Measurements from ENCODE around the gene ASIP.
"Not testable (repeated sequence)": the region's sequence is repeated elsewhere in the genome, so short reads cannot be mapped to it uniquely, and the experiment has no call there.

ASIP gene, protein sequence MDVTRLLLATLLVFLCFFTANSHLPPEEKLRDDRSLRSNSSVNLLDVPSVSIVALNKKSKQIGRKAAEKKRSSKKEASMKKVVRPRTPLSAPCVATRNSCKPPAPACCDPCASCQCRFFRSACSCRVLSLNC

DNA sequence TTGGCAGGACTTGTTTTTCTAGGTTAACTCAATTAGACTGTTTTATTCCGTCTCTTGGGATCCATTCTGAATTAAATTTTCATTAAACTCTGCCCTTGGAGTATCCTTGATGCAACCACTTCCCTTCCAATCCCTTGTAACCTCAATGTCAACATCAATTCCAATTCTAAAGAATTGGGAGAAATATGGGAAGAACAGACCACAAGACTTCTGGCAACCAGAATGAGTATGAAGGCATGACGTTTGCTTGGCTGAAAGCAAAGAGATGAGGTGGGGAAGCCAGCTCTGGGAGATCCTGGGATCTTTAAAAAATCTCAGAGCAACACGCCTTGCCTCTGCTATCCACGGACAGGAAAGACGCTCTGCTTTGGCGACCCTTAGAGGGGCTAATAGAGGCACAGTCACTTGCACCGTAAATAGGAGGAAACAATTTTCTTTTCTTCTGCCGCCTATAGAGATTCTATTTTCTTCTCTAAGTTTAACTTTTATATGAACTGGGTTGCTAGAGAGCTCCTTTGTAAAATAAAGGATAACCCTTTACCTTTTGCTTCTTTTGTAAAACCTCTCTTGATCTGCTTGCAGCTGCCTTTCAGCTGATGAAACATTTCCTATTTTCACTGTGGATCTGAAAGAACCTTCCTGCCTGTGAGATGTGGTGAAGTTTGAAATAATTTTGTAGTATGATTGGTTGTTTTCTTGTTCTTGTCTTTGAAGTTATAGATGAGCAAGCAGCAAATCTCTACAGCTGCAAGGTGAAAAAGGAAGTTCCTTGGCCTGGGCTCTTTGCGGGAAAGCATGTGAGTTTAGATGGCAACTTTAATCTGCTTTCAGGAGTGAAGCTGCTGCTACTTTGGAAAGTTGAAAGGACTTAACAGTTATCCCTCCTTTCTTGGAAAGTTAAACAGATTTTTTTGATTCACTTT is at the start of gene ASIP:
Gene ASIP (plus strand): TSS at position 731 of the 923 bp plus-strand sequence. CDS start 18,952 bp downstream, outside the sequence.
- no peak within 1 kb of the TSS for H3K4me3 ChIP-seq (ENCODE audit: low read depth, low read length)
- no peaks in the 10 kb centered on the region for H3K4me1 ChIP-seq (ENCODE audit: control insufficient read depth, insufficient read depth, low read length)
- peaks cover 4% of the 10 kb centered on the region; the same call in 1 of the 2 replicates for H3K9me3 ChIP-seq (ENCODE audit: control insufficient read depth, insufficient read depth, low read depth, low read length)
- H3K27me3 ChIP-seq (ENCODE audit: control insufficient read depth, insufficient read depth, low read length) = no peaks in the 10 kb centered on the region
- H3K27ac ChIP-seq (ENCODE audit: low read depth, low read length) = no peak within 1 kb of the TSS
- no peaks in the 10 kb centered on the region for H3K36me3 ChIP-seq (ENCODE audit: control insufficient read depth, insufficient read depth, low read length)
- H3K9ac ChIP-seq (ENCODE audit: low read length) = no peak within 1 kb of the TSS

DNA sequence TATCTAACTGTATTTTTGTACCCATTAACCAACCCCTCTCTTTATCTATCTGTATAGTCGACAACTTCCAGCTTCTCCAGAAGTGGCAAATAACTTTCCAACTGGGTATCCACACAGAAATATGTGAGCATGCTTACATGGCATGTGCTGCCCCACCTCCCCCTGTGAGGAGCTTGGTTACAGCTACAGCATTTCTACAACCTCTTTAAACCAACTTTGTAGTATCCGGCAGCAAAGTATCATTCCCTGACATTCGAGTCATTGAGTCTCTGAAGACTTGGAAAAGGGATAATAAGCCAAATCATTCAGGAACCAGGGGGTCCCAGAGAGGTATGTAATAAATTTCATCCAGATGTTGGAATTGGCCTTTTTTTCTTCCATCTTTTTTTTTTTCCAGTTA is 48.2 kb upstream of the ASIP start:
- no peaks in the 10 kb centered on the region for H3K27me3 ChIP-seq (ENCODE audit: control insufficient read depth, insufficient read depth, low read length)
- H3K9me3 ChIP-seq (ENCODE audit: control insufficient read depth, insufficient read depth, low read depth, low read length) = no peaks in the 10 kb centered on the region
- peaks cover 15% of the 10 kb centered on the region for H3K4me1 ChIP-seq (ENCODE audit: control insufficient read depth, insufficient read depth, low read length)
- H3K27ac ChIP-seq (ENCODE audit: low read depth, low read length) = no peak overlapping the region
- H3K4me3 ChIP-seq (ENCODE audit: low read depth, low read length) = no peak overlapping the region
- H3K9ac ChIP-seq (ENCODE audit: low read length) = no peak overlapping the region
- no peaks in the 10 kb centered on the region for H3K36me3 ChIP-seq (ENCODE audit: control insufficient read depth, insufficient read depth, low read length)

DNA sequence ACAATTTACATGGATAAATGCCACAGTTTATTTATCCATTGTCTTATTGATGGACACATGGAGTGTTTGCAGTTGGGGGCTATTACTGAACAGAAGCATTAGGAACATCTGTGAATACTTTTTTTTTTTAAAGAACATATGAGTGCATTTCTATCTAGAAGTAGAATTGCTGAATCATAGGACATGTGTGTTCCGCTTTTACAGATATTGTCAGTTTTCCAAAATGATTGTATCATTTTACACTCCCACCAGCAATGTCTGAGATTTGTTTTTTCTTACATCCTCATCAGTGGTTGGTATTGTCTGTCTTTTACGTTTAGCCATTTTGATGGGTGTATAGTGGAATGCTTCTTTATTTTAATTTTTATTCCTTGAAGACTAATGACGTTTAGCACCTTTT is 42.0 kb upstream of the ASIP start:
- Histone ChIP-seq H3K9ac (ENCODE audit: low read length) (no peak overlapping the region), H3K4me3 (ENCODE audit: low read depth, low read length) (no peak overlapping the region), H3K4me1 (ENCODE audit: control insufficient read depth, insufficient read depth, low read length) (peaks cover 7% of the 10 kb centered on the region; the same call in 1 of the 2 replicates), H3K27ac (ENCODE audit: low read depth, low read length) (no peak overlapping the region), H3K27me3 (ENCODE audit: control insufficient read depth, insufficient read depth, low read length) (no peaks in the 10 kb centered on the region), H3K9me3 (ENCODE audit: control insufficient read depth, insufficient read depth, low read depth, low read length) (no peaks in the 10 kb centered on the region), H3K36me3 (ENCODE audit: control insufficient read depth, insufficient read depth, low read length) (no peaks in the 10 kb centered on the region)

DNA sequence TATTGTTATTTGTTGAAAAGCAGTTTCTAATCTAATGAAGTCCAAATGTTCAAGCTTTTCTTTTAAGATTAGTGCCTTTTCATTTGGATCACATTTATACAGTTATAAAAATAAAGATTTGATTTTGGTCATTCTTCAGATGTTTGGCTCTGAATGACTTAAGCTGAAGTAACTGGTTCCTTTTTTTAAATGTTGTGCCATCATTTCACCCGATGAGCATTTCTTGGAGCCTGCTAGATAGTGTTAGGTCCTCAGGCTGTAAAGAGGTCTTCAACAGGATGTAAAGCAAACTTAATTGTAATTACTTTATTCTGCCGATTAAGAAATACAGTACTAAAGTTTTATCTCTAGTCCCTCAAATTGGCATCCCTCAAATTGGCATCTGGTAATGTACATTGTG is 41.2 kb upstream of the ASIP start:
- H3K27me3 ChIP-seq (ENCODE audit: control insufficient read depth, insufficient read depth, low read length) = no peaks in the 10 kb centered on the region
- H3K36me3 ChIP-seq (ENCODE audit: control insufficient read depth, insufficient read depth, low read length) = no peaks in the 10 kb centered on the region
- H3K4me3 ChIP-seq (ENCODE audit: low read depth, low read length) = no peak overlapping the region
- H3K27ac ChIP-seq (ENCODE audit: low read depth, low read length) = no peak overlapping the region
- H3K9me3 ChIP-seq (ENCODE audit: control insufficient read depth, insufficient read depth, low read depth, low read length) = no peaks in the 10 kb centered on the region
- peaks cover 6% of the 10 kb centered on the region; the same call in 1 of the 2 replicates for H3K4me1 ChIP-seq (ENCODE audit: control insufficient read depth, insufficient read depth, low read length)
- H3K9ac ChIP-seq (ENCODE audit: low read length) = no peak overlapping the region

DNA sequence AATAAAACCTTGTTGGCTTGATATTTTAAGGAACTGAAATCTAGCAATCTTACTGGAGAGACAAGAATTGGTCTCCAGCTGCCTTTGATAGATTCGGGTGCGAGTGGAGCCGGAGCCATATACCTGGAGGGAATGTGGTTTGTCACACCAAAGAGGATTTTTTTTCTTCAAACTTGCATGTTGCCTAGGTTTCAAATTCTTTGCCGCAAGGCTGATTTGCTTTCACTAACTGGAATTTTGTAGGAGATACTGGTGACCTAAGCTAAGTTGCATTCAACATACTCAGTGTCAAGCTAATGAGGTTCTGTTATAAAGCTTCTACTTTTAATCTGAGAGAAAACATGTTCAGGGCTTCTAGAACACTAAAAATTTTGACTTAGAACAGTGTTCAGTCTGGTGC is 39.7 kb upstream of the ASIP start:
- H3K36me3 ChIP-seq (ENCODE audit: control insufficient read depth, insufficient read depth, low read length) = no peaks in the 10 kb centered on the region
- no peak overlapping the region for H3K9ac ChIP-seq (ENCODE audit: low read length)
- H3K9me3 ChIP-seq (ENCODE audit: control insufficient read depth, insufficient read depth, low read depth, low read length) = no peaks in the 10 kb centered on the region
- no peak overlapping the region for H3K4me3 ChIP-seq (ENCODE audit: low read depth, low read length)
- no peaks in the 10 kb centered on the region for H3K4me1 ChIP-seq (ENCODE audit: control insufficient read depth, insufficient read depth, low read length)
- H3K27ac ChIP-seq (ENCODE audit: low read depth, low read length) = no peak overlapping the region
- H3K27me3 ChIP-seq (ENCODE audit: control insufficient read depth, insufficient read depth, low read length) = no peaks in the 10 kb centered on the region

DNA sequence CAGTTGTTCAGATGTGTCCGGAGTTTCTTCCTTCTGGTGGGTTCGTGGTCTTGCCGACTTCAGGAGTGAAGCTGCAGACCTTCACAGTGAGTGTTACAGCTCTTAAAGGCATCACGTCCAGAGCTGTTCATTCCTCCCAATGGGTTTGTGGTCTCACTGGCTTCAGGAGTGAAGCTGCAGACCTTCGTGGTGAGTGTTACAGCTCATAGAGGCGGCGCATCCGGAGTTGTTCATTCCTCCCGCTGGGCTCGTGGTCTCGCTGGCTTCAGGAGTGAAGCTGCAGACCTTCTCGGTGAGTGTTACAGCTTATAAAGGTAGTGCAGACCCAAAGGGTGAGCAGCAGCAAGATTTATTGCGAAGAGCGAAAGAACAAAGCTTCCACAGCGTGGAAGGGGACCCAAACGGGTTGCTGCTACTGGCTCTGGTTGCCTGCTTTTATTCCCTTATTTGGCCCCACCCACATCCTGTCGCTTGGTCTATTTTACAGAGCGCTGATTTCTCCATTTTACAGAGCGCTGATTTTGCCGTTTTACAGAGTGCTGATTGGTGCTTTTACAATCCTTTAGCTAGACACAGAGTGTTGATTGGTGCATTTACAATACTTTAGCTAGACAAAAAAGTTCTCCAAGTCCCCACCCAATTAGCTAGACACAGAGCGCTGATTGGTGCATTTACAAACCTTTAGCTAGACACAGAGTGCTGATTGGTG is 35.9 kb upstream of the ASIP start:
- H3K27ac ChIP-seq (ENCODE audit: low read depth, low read length); H3K9ac ChIP-seq (ENCODE audit: low read length); H3K27me3 ChIP-seq (ENCODE audit: control insufficient read depth, insufficient read depth, low read length); H3K9me3 ChIP-seq (ENCODE audit: control insufficient read depth, insufficient read depth, low read depth, low read length); H3K4me1 ChIP-seq (ENCODE audit: control insufficient read depth, insufficient read depth, low read length); H3K4me3 ChIP-seq (ENCODE audit: low read depth, low read length); H3K36me3 ChIP-seq (ENCODE audit: control insufficient read depth, insufficient read depth, low read length): not testable (repeated sequence)

DNA sequence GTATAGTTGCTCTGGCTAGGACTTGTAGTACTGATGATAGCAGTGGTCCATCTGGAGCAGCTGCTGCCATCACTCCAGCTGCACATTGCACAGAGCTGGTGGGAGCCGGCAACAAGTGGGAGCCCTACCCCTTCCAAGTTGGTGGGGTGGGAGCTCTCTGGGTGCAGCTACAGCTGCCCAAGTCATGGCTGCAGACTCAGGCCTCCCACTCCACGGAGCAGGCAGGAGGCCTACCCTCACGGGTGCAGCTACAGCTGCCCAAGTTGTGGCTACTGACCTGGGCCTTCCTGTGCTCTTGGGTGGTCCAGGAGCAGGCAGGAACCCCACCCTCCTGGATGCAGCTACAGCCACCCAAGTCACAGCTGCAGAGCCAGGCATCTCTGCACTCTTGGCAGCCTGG is 32.1 kb upstream of the ASIP start:
- Histone ChIP-seq H3K36me3 (ENCODE audit: control insufficient read depth, insufficient read depth, low read length) (no peaks in the 10 kb centered on the region), H3K4me3 (ENCODE audit: low read depth, low read length) (no peak overlapping the region), H3K4me1 (ENCODE audit: control insufficient read depth, insufficient read depth, low read length) (no peaks in the 10 kb centered on the region), H3K27me3 (ENCODE audit: control insufficient read depth, insufficient read depth, low read length) (peaks cover 6% of the 10 kb centered on the region), H3K9ac (ENCODE audit: low read length) (no peak overlapping the region), H3K9me3 (ENCODE audit: control insufficient read depth, insufficient read depth, low read depth, low read length) (peaks cover 14% of the 10 kb centered on the region), H3K27ac (ENCODE audit: low read depth, low read length) (no peak overlapping the region)

DNA sequence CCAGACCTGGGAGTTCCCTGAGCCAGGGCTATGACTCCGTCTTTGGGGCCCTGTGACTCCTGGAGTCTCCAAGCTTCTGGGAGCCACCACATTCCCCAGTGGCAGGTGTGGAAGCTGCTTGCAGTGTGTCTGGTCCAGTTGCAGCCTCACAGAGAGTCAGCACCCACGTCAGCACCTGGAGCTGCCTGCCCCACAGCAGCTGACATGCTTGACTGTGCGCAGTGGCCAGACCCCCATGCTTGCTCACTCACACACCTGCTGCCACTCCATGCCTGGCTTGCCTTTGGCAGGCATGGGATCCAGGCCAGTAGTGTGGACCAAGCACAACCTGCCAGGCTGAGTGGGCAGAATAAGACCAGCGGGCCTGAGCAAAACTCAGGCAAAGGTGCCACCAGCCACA is 31.0 kb upstream of the ASIP start:
- Histone ChIP-seq H3K4me3 (ENCODE audit: low read depth, low read length) (no peak overlapping the region), H3K4me1 (ENCODE audit: control insufficient read depth, insufficient read depth, low read length) (no peaks in the 10 kb centered on the region), H3K27me3 (ENCODE audit: control insufficient read depth, insufficient read depth, low read length) (peaks cover 18% of the 10 kb centered on the region), H3K36me3 (ENCODE audit: control insufficient read depth, insufficient read depth, low read length) (no peaks in the 10 kb centered on the region), H3K9me3 (ENCODE audit: control insufficient read depth, insufficient read depth, low read depth, low read length) (peaks cover 14% of the 10 kb centered on the region), H3K9ac (ENCODE audit: low read length) (no peak overlapping the region), H3K27ac (ENCODE audit: low read depth, low read length) (no peak overlapping the region)

DNA sequence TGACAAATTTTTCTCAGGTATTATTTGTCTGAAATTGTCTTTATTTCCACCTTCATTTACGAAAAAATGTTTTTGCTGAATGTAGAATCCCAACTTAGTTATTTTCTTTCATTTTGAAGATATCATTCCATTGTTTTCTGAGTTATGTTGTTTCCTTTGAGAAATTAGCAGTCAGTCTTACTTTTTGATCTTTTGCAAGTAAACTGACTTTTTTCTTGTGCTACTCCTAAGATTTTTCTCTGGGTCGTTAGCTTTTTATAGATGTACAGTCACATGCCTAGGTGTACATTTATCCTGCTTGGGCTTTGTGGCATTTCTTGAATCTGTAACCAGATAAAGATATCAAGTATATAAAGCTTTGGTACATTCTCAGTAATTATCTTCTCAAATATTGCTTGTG is 29.6 kb upstream of the ASIP start:
- Histone ChIP-seq H3K9me3 (ENCODE audit: control insufficient read depth, insufficient read depth, low read depth, low read length) (peaks cover 14% of the 10 kb centered on the region), H3K27ac (ENCODE audit: low read depth, low read length) (no peak overlapping the region), H3K27me3 (ENCODE audit: control insufficient read depth, insufficient read depth, low read length) (peaks cover 30% of the 10 kb centered on the region), H3K36me3 (ENCODE audit: control insufficient read depth, insufficient read depth, low read length) (no peaks in the 10 kb centered on the region), H3K4me3 (ENCODE audit: low read depth, low read length) (no peak overlapping the region), H3K9ac (ENCODE audit: low read length) (no peak overlapping the region), H3K4me1 (ENCODE audit: control insufficient read depth, insufficient read depth, low read length) (no peaks in the 10 kb centered on the region)

DNA sequence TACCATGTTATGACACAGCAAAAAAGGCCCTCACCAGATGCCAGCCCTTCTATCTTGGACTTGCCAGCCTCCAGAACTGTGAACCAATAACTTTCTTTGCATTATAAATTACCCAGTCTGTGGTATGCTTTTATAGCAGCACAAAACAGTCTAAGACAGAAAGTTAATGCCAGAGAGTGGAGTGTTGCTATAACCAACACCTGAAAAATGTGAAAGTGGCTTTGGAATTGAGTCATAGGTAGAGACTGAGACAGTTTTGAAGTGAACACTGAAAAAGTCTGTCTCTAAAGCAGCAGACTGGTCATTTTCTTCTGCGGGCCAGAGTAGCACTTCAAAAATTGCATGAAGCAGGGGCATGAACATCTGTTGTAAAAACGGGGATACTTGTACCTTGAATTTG is 28.0 kb upstream of the ASIP start:
- no peaks in the 10 kb centered on the region for H3K4me1 ChIP-seq (ENCODE audit: control insufficient read depth, insufficient read depth, low read length)
- no peaks in the 10 kb centered on the region for H3K36me3 ChIP-seq (ENCODE audit: control insufficient read depth, insufficient read depth, low read length)
- no peak overlapping the region for H3K4me3 ChIP-seq (ENCODE audit: low read depth, low read length)
- H3K27ac ChIP-seq (ENCODE audit: low read depth, low read length) = no peak overlapping the region
- peaks cover 12% of the 10 kb centered on the region for H3K9me3 ChIP-seq (ENCODE audit: control insufficient read depth, insufficient read depth, low read depth, low read length)
- no peak overlapping the region for H3K9ac ChIP-seq (ENCODE audit: low read length)
- peaks cover 40% of the 10 kb centered on the region for H3K27me3 ChIP-seq (ENCODE audit: control insufficient read depth, insufficient read depth, low read length)

Measured in HUES6 (cell line).